BE2C (cell line): Measurements from ENCODE around the gene CCT3.

Source experiments
- DNase-seq: peaks from one replicate; pipeline ENCODE4 v3.0.0-alpha.2; 2020
- H3K27me3 ChIP-seq: fragments of 250-450 bp; sonication (Bioruptor Pico); 2 replicates; pipeline ENCODE4 v1.5.1; 2020; ENCODE audit warnings: mild to moderate bottlenecking
- H3K36me3 ChIP-seq: fragments of 250-450 bp; sonication (Bioruptor Pico); 2 replicates; pipeline ENCODE4 v1.5.1; 2020; ENCODE audit warnings: mild to moderate bottlenecking
- H3K4me1 ChIP-seq: fragments of 250-450 bp; sonication (Bioruptor Pico); 2 replicates; pipeline ENCODE4 v1.5.1; 2020
- H3K4me3 ChIP-seq: 2 replicates; pipeline ENCODE4 v1.5.1; 2011; ENCODE audit warnings: low read depth, low read length
- H3K9me3 ChIP-seq: fragments of 250-450 bp; sonication (Bioruptor Pico); 2 replicates; pipeline ENCODE4 v1.5.1; 2020
- CTCF ChIP-seq: IDR thresholded peaks from 2 replicates; pipeline ENCODE4 v1.5.1; 2012; ENCODE audit warnings: mild to moderate bottlenecking, low read depth, low read length

Gene CCT3

GRCh38 chr1:156281693-156282478, 56.2 kb downstream of the CCT3 start:
- TF ChIP-seq CTCF, result no peak
- no peaks in the 10 kb centered on the region for H3K27me3 ChIP-seq
- peaks cover 43% of the 10 kb centered on the region for H3K36me3 ChIP-seq
- peaks cover 5% of the 10 kb centered on the region; the same call in 1 of the 2 replicates for H3K4me1 ChIP-seq
- H3K9me3 ChIP-seq, result no peaks in the 10 kb centered on the region
- peak overlapping the region; percentile 73 for H3K4me3 ChIP-seq
- peak; percentile 62 for DNase-seq

GRCh38 chr1:156281281-156281680, 56.8 kb downstream of the CCT3 start:
- TF ChIP-seq CTCF, result 0 out of 2 replicates have a peak, but pooled peaks have one; percentile 12
- peaks cover 49% of the 10 kb centered on the region for H3K36me3 ChIP-seq
- H3K9me3 ChIP-seq, result no peaks in the 10 kb centered on the region
- peak overlapping the region; percentile 73 for H3K4me3 ChIP-seq
- H3K27me3 ChIP-seq, result no peaks in the 10 kb centered on the region
- H3K4me1 ChIP-seq, result peaks cover 5% of the 10 kb centered on the region; the same call in 1 of the 2 replicates
- DNase-seq, result peak; percentile 71

- Histone ChIP-seq H3K9me3 (no peaks in the 10 kb centered on the region), H3K4me1 (peaks cover 5% of the 10 kb centered on the region; the same call in 1 of the 2 replicates), H3K27me3 (no peaks in the 10 kb centered on the region), H3K36me3 (peaks cover 62% of the 10 kb centered on the region), H3K4me3 (no peak overlapping the region)
- no peak for DNase-seq
- TF ChIP-seq CTCF, result no peak
Measured at GRCh38 chr1:156279837-156280236, 58.3 kb downstream of the CCT3 start.

GRCh38 chr1:156276966-156277381, 61.1 kb downstream of the CCT3 start:
- Histone ChIP-seq H3K4me3 (no peak overlapping the region), H3K27me3 (no peaks in the 10 kb centered on the region), H3K4me1 (peaks cover 5% of the 10 kb centered on the region; the same call in 1 of the 2 replicates), H3K9me3 (no peaks in the 10 kb centered on the region), H3K36me3 (peaks cover 91% of the 10 kb centered on the region)
- no peak for TF ChIP-seq CTCF
- no peak for DNase-seq

GRCh38 chr1:156276532-156276931, 61.6 kb downstream of the CCT3 start:
- TF ChIP-seq CTCF, result no peak
- DNase-seq, result no peak
- Histone ChIP-seq H3K36me3 (peaks cover 95% of the 10 kb centered on the region), H3K4me3 (no peak overlapping the region), H3K4me1 (peaks cover 5% of the 10 kb centered on the region; the same call in 1 of the 2 replicates), H3K27me3 (no peaks in the 10 kb centered on the region), H3K9me3 (no peaks in the 10 kb centered on the region)

GRCh38 chr1:156270314-156270713, 67.8 kb downstream of the CCT3 start:
- H3K4me1 ChIP-seq, result no peaks in the 10 kb centered on the region
- no peaks in the 10 kb centered on the region for H3K27me3 ChIP-seq
- no peak for TF ChIP-seq CTCF
- H3K36me3 ChIP-seq, result peaks cover 97% of the 10 kb centered on the region
- no peak for DNase-seq
- no peaks in the 10 kb centered on the region for H3K9me3 ChIP-seq
- H3K4me3 ChIP-seq, result no peak overlapping the region
